Activated naive CD4-positive, alpha-beta T cell treated with Interleukin-2 at 50 U/mL for 16 hours (primary cell): ENCODE data around the gene MSMO1.
A peak's percentile ranks its signal among the peaks of the same experiment; 100 is the strongest.

ENCODE experiments used
- DNase-seq: peaks from one replicate; pipeline ENCODE4 v3.0.0-alpha.2; 2020

The MSMO1 gene

GRCh38 chr4:165361810-165362209 is 34.3 kb downstream of the MSMO1 start:
- no peak for DNase-seq

- no peak for DNase-seq
Observed at GRCh38 chr4:165364452-165365080, 37.1 kb downstream of the MSMO1 start.

GRCh38 chr4:165367040-165367439 is 39.6 kb downstream of the MSMO1 start:
- no peak for DNase-seq

- no peak for DNase-seq
Observed at GRCh38 chr4:165368114-165368513, 40.6 kb downstream of the MSMO1 start.

GRCh38 chr4:165368567-165368966 is 41.1 kb downstream of the MSMO1 start:
- no peak for DNase-seq

- no peak for DNase-seq
Observed at GRCh38 chr4:165369522-165369921, 42.1 kb downstream of the MSMO1 start.

- no peak for DNase-seq
Observed at GRCh38 chr4:165370530-165370929, 43.1 kb downstream of the MSMO1 start.

- no peak for DNase-seq
Observed at GRCh38 chr4:165375465-165375864, 48.0 kb downstream of the MSMO1 start.

- DNase-seq = no peak
Observed at GRCh38 chr4:165378398-165378744, 50.9 kb downstream of the MSMO1 start.

GRCh38 chr4:165378745-165379677 is 51.5 kb downstream of the MSMO1 start, which contains the start of gene CPE:
TSS of gene CPE (plus strand) at chr4:165379008. CDS start at chr4:165379222, 214 bp downstream.
- DNase-seq = peak; percentile 52

GRCh38 chr4:165379678-165380064 is 52.2 kb downstream of the MSMO1 start:
- no peak for DNase-seq

- DNase-seq = no peak
Observed at GRCh38 chr4:165380805-165381204, 53.3 kb downstream of the MSMO1 start.

GRCh38 chr4:165381821-165382373 is 54.4 kb downstream of the MSMO1 start:
- no peak for DNase-seq

GRCh38 chr4:165382640-165383039 is 55.2 kb downstream of the MSMO1 start:
- no peak for DNase-seq

- DNase-seq = no peak
Observed at GRCh38 chr4:165383591-165384073, 56.2 kb downstream of the MSMO1 start.

GRCh38 chr4:165384186-165384585 is 56.7 kb downstream of the MSMO1 start:
- no peak for DNase-seq

GRCh38 chr4:165384598-165384997 is 57.1 kb downstream of the MSMO1 start:
- no peak for DNase-seq

GRCh38 chr4:165385126-165385525 is 57.7 kb downstream of the MSMO1 start:
- DNase-seq = no peak

- DNase-seq = no peak
Observed at GRCh38 chr4:165386328-165386727, 58.9 kb downstream of the MSMO1 start.

GRCh38 chr4:165388756-165389155 is 61.3 kb downstream of the MSMO1 start:
- no peak for DNase-seq
